Thoracic aorta endothelial cell (primary cell): ENCODE results near the gene EGR1. TPM values are rescaled to one million over a fixed set of nuclear protein-coding genes. Genes with fewer than 3 reads are reported as not detected.

Experiments
- small RNA-seq: library from RNA; depleted of rRNA; stranded (forward); fragments of <200 nt; gene quantifications from one replicate; pipeline ENCODE3, GENCODE V24; 2012
- total RNA-seq: library from RNA; depleted of rRNA; stranded (reverse); fragments of >200 nt; gene quantifications from 2 replicates; pipeline ENCODE4 v1.2.3, GENCODE V29; 2012

The EGR1 gene
- 0.79 and 0.80 TPM in 2 replicates for total RNA-seq

DNA sequence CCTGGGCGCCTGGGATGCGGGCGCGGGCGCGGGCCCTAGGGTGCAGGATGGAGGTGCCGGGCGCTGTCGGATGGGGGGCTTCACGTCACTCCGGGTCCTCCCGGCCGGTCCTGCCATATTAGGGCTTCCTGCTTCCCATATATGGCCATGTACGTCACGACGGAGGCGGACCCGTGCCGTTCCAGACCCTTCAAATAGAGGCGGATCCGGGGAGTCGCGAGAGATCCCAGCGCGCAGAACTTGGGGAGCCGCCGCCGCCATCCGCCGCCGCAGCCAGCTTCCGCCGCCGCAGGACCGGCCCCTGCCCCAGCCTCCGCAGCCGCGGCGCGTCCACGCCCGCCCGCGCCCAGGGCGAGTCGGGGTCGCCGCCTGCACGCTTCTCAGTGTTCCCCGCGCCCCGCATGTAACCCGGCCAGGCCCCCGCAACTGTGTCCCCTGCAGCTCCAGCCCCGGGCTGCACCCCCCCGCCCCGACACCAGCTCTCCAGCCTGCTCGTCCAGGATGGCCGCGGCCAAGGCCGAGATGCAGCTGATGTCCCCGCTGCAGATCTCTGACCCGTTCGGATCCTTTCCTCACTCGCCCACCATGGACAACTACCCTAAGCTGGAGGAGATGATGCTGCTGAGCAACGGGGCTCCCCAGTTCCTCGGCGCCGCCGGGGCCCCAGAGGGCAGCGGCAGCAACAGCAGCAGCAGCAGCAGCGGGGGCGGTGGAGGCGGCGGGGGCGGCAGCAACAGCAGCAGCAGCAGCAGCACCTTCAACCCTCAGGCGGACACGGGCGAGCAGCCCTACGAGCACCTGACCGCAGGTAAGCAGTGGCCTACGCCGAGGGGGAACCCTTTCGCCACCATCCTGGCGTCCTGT lies at the start of gene EGR1:
Gene EGR1 (plus strand): TSS at position 219 of the 864 bp plus-strand sequence. CDS start 283 bp downstream, at position 502.

GRCh38 chr5:138438724-138439476 lies 26.4 kb upstream of the EGR1 start, which contains the start of gene REEP2:
Gene REEP2, plus strand, starts transcription at chr5:138439057. Its CDS starts 152 bp downstream, at chr5:138439209.

Small RNA genes lying within 50 kb of the gene (small RNA-seq; reads per million reads assigned to genes)
- not detected for gene AC113403.1

Other genes starting within 250 kb of the EGR1 start
- not detected in 2 replicates for gene GFRA3, start 190.9 kb upstream of the EGR1 start, total RNA-seq
- gene CDC25C, start 133.7 kb upstream of the EGR1 start, total RNA-seq, result 13.0 and 19.0 TPM in 2 replicates
- 32.2 and 34.4 TPM in 2 replicates for gene FAM53C, start 127.2 kb upstream of the EGR1 start, total RNA-seq
- gene KDM3B, start 112.8 kb upstream of the EGR1 start, total RNA-seq, result 61.6 and 69.0 TPM in 2 replicates
- 2.8 and 5.6 TPM in 2 replicates for gene REEP2, start 26.4 kb upstream of the EGR1 start, total RNA-seq
- 173 and 181 TPM in 2 replicates for gene ETF1, start 77.8 kb downstream of the EGR1 start, total RNA-seq
- 359 and 385 TPM in 2 replicates for gene HSPA9, start 109.9 kb downstream of the EGR1 start, total RNA-seq